Activated T-helper 2 cell treated with anti-CD3 and anti-CD28 coated beads, Interferon-gamma antibody, Interleukin-2, Interleukin-4, amounts not matched to agents 10 μg/mL and 5 μg/mL and 100 μg/mL, durations not matched to agents 14 hours and 24 hours and 36 hours (primary cell): ENCODE data around the gene KIAA0930. TPM values are rescaled to one million over a fixed set of nuclear protein-coding genes. Genes with fewer than 3 reads are reported as not detected.

Experiments
- DNase-seq: peaks from one replicate; pipeline ENCODE4 v3.0.0; 2021; ENCODE audit warnings: low spot score
- H3K27ac Mint-ChIP-seq: one replicate; pipeline ENCODE4 v1.8.0; 2021; ENCODE audit warnings: mixed read lengths
- H3K27me3 Mint-ChIP-seq: one replicate; pipeline ENCODE4 v1.8.0; 2021; ENCODE audit warnings: low read depth, mixed read lengths
- H3K36me3 Mint-ChIP-seq: one replicate; pipeline ENCODE4 v1.8.0; 2021; ENCODE audit warnings: low read depth, mixed read lengths
- H3K4me1 Mint-ChIP-seq: one replicate; pipeline ENCODE4 v1.8.0; 2021; ENCODE audit warnings: low read depth, mixed read lengths
- H3K4me3 Mint-ChIP-seq: one replicate; pipeline ENCODE4 v1.8.0; 2021; ENCODE audit warnings: low read depth, mild to moderate bottlenecking, moderate library complexity, mixed read lengths
- H3K9me3 Mint-ChIP-seq: one replicate; pipeline ENCODE4 v1.8.0; 2021; ENCODE audit warnings: mixed read lengths
- intact Hi-C: fragments of 100-400 bp; cut with micrococcal nuclease; formaldehyde crosslinking; loops from one replicate; pipeline ENCODE4 v1.15.1; 2023
- total RNA-seq: library from RNA; stranded (reverse); gene quantifications from 2 replicates; pipeline ENCODE4 v1.2.3, GENCODE V29; 2022

KIAA0930 gene
- total RNA-seq, 1 donor from 2014 or later: 45.2 TPM

DNA sequence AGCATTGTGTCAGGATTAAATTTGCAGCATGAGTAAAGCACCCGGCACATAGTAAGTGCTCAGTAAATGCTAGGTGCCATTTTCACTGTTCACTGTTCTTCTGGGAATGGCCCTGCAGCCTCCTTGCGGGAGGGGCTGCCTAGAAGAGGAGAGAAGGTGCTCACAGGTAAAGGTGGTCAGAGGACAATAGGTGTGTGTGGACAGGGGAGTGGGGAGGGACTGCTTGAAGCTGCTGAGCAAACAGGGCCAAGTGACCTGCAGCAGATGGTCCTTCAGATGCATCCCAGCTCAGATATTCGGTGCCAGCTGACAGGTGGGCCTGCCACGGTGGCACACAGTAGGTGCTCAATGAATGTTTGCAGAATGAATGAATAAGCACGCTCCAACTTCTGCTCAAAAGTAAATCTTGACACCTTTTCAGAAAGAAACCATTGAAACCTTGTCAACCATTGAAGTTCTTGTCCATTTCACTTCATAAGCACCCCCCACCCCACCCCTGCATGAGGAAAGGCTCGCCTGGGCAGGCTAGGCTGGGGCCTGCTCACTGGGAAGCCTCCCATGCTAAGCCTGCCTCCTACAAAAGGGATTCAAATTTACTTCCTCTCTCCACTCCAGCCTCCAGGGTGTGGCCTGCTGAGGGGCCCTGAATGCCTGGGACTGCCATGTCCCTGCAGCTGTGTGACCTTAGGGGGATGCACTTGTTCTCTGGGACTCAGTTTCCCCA, 1.6 kb downstream of the KIAA0930 start:
- H3K4me1 Mint-ChIP-seq: peaks cover 12% of the 10 kb centered on the region
- intact Hi-C loops: no loop called here
- DNase-seq: no peak
- no peaks in the 10 kb centered on the region for H3K36me3 Mint-ChIP-seq
- H3K9me3 Mint-ChIP-seq: no peaks in the 10 kb centered on the region
- no peak overlapping the region for H3K27ac Mint-ChIP-seq
- peak overlapping the region; percentile 90 for H3K4me3 Mint-ChIP-seq
- H3K27me3 Mint-ChIP-seq: no peaks in the 10 kb centered on the region

GRCh38 chr22:45238076-45238956, 2.4 kb downstream of the KIAA0930 start:
- intact Hi-C loops: no loop called here
- Mint-ChIP-seq H3K4me3 (peak overlapping the region; percentile 28), H3K9me3 (no peaks in the 10 kb centered on the region), H3K27ac (no peak overlapping the region), H3K27me3 (no peaks in the 10 kb centered on the region), H3K36me3 (no peaks in the 10 kb centered on the region), H3K4me1 (peaks cover 12% of the 10 kb centered on the region)
- no peak for DNase-seq

GRCh38 chr22:45237065-45237990, 3.4 kb downstream of the KIAA0930 start:
- H3K9me3 Mint-ChIP-seq: no peaks in the 10 kb centered on the region
- no peaks in the 10 kb centered on the region for H3K27me3 Mint-ChIP-seq
- no peaks in the 10 kb centered on the region for H3K36me3 Mint-ChIP-seq
- intact Hi-C loops: no loop called here
- peaks cover 12% of the 10 kb centered on the region for H3K4me1 Mint-ChIP-seq
- H3K4me3 Mint-ChIP-seq: no peak overlapping the region
- H3K27ac Mint-ChIP-seq: no peak overlapping the region
- DNase-seq: no peak

DNA sequence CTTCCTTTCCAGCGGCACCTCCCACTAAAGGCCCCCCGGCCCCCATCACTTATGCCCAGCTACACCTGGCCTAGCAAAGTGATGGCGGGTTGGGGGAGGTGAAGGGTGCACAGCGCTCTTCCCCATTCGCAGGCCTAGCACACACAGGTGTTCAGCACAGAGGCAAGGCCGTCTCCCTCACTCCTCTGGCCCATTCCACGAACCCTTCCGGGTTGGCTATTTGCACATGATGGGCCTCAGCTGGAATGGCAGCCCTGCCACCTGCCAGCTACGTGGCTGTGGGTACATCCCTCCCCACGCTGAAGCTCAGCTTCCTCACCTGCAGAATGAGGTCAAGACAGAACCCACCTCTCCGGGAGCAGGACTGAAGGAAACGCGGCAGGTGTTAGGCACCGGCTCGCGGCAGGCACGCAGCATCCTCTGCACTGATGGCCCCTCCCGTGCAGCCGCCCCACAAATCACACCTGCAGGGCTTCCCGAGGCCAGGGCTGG, 4.8 kb downstream of the KIAA0930 start:
- Mint-ChIP-seq H3K4me1 (peaks cover 9% of the 10 kb centered on the region), H3K36me3 (no peaks in the 10 kb centered on the region), H3K9me3 (no peaks in the 10 kb centered on the region), H3K27ac (no peak overlapping the region), H3K27me3 (no peaks in the 10 kb centered on the region), H3K4me3 (no peak overlapping the region)
- intact Hi-C loops: no loop called here
- DNase-seq: no peak

DNA sequence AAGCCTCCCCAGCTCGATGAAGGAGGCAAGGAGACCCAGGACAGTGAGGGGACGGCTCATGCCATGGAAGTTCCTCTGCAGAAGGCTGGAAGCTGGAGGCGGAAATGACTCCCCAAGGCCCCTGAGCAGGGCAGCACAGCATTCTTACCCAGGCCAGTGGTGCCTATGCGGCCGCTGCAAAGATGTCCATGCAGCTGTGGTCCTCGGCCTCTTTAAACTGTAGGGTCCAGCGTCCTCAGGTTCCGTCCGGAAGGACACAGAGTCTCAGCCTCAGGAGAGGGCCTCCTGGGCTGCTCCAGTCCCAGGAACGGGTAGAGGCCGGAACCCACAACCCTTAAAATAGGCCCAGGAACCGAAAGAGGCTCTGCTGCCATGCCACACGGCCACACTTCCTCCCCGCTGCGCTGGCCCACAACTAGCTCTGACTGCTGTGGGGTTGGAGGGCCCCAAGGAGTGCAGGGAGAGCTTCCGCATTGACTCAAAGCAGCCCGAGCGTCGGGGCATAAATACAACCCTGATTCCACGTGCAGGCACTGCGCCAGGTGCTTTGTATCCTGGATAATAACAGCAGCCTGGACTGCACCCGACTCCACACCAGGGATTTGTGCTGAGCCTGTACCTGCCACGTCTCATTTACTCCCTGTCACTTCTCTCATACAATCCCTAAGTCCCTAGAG, 5.5 kb downstream of the KIAA0930 start:
- H3K27me3 Mint-ChIP-seq: no peaks in the 10 kb centered on the region
- no peak overlapping the region for H3K27ac Mint-ChIP-seq
- intact Hi-C loops: no loop called here
- peaks cover 8% of the 10 kb centered on the region for H3K4me1 Mint-ChIP-seq
- H3K9me3 Mint-ChIP-seq: no peaks in the 10 kb centered on the region
- no peak overlapping the region for H3K4me3 Mint-ChIP-seq
- no peak for DNase-seq
- H3K36me3 Mint-ChIP-seq: no peaks in the 10 kb centered on the region

DNA sequence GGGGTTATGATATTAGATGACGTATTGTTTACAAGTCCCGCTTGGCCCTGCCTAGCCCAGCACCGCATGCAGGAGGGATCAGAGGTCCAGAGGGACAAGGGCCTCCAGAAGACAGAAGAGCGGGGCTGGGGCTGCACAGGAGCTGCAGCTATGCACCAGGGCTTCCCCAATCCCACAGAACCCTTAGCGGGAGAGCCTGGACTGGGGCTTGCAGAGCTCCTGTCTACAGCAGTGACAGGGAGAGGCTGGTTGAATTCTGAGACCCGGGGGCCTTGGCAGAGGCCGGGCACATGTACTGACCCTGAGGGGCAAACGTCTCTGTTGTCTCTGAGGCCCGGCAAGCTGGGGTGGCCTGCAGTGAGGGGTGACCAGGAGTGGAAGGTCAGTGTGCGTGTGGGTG, 6.9 kb downstream of the KIAA0930 start:
- intact Hi-C loops: no loop called here

GRCh38 chr22:45233386-45233785, 7.3 kb downstream of the KIAA0930 start:
- Mint-ChIP-seq H3K36me3 (no peaks in the 10 kb centered on the region), H3K27me3 (no peaks in the 10 kb centered on the region), H3K9me3 (no peaks in the 10 kb centered on the region), H3K4me3 (no peak overlapping the region), H3K4me1 (peaks cover 3% of the 10 kb centered on the region), H3K27ac (no peak overlapping the region)
- intact Hi-C loops: no loop called here
- DNase-seq: no peak

More for the DNA sequence above, 6.9 kb downstream of the KIAA0930 start:
- Mint-ChIP-seq H3K9me3 (no peaks in the 10 kb centered on the region), H3K4me3 (no peak overlapping the region), H3K27me3 (no peaks in the 10 kb centered on the region), H3K36me3 (no peaks in the 10 kb centered on the region), H3K27ac (no peak overlapping the region), H3K4me1 (peaks cover 1% of the 10 kb centered on the region)
- DNase-seq: no peak

- Mint-ChIP-seq H3K4me1 (peaks cover 8% of the 10 kb centered on the region), H3K4me3 (no peak overlapping the region), H3K27me3 (no peaks in the 10 kb centered on the region), H3K9me3 (no peaks in the 10 kb centered on the region), H3K27ac (no peak overlapping the region), H3K36me3 (no peaks in the 10 kb centered on the region)
- no peak for DNase-seq
- intact Hi-C loops: no loop called here
Measured at GRCh38 chr22:45231293-45231692, 9.4 kb downstream of the KIAA0930 start.

DNA sequence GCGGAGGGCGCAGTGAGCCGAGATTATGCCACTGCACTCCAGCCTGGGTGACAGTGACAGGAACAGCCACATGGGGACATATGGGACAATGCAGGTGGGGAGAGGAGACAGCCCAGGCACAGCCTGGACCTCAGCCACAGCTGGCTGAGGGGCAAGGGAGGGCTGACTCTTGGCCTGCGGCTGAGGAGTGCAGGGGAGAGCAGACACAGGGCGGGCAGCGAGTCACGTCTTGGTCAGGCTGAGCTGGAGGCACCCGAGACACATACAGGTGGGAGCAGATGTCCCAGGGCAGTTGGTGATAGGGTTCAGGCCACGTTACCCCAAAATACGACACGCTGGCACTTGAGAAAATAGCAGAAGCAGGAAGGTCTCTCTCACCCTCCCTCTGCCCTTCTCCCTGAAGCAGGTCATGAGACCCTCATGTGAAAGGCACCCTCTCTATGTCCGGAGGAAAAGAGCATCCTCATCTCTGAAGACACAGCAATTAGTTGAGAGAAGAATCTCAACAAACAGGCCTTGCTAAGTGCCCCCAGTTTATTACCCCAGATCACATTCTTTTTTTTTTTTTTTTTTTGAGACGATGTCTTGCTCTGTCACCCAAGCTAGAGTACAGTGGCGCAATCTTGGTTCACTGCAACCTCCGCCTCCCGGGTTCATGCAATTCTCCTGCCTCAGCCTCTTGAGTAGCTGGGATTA, 10.5 kb downstream of the KIAA0930 start:
- intact Hi-C loops: no loop called here

DNA sequence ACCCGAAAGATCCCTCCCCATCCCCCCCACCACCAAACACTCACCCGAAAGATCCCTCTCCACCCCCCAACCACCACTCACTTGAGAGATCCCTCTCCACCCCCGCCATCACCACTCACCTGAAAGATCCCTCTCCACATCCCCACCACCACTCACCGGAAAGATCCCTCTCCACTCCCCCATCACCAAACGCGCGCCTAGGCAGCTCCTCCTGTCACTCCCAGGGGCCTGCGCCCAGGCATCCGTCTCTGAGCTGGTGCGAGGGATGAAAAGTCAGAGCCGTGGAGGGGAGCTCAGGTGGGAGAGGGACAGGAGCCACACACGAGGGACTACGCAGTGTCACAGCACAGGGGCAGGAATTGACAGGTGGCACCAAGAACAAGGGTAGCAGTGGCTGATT, 11.5 kb downstream of the KIAA0930 start:
- H3K36me3 Mint-ChIP-seq: no peaks in the 10 kb centered on the region

More for the DNA sequence above, 10.5 kb downstream of the KIAA0930 start:
- Mint-ChIP-seq H3K4me3 (no peak overlapping the region), H3K9me3 (no peaks in the 10 kb centered on the region), H3K36me3 (no peaks in the 10 kb centered on the region), H3K4me1 (peaks cover 7% of the 10 kb centered on the region), H3K27me3 (no peaks in the 10 kb centered on the region), H3K27ac (no peak overlapping the region)
- DNase-seq: no peak

DNA sequence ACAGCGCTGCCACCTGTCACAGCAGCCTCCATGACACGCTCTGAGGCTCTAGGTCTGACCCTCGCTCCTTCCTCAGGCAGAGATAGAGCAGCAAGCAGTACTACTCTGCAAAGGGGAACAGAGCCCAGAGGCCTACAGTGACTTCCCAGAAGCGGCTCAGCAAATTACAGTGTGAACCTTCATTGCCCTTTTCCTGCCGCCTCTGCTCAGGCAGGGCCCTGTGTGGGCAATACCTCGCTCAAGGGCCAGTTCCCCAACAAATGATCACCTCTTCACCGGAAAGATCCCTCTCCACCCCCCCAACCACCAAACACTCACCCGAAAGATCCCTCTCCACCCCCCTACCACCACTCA, 12.3 kb downstream of the KIAA0930 start:
- Mint-ChIP-seq H3K27ac (no peak overlapping the region), H3K4me1 (peaks cover 7% of the 10 kb centered on the region), H3K9me3 (no peaks in the 10 kb centered on the region), H3K36me3 (no peaks in the 10 kb centered on the region), H3K27me3 (no peaks in the 10 kb centered on the region), H3K4me3 (no peak overlapping the region)
- no peak for DNase-seq
- intact Hi-C loops: no loop called here

More for the DNA sequence above, 11.5 kb downstream of the KIAA0930 start:
- H3K4me1 Mint-ChIP-seq: peaks cover 7% of the 10 kb centered on the region
- no peaks in the 10 kb centered on the region for H3K9me3 Mint-ChIP-seq
- no peak overlapping the region for H3K27ac Mint-ChIP-seq
- intact Hi-C loops: no loop called here
- DNase-seq: no peak
- no peaks in the 10 kb centered on the region for H3K27me3 Mint-ChIP-seq
- no peak overlapping the region for H3K4me3 Mint-ChIP-seq
